HCT116 (cell line): ENCODE results near the gene OPTN.

ENCODE experiments used
- CEBPB ChIP-seq: IDR thresholded peaks from 2 replicates; pipeline ENCODE4 v1.6.1; 2012; ENCODE audit warnings: low read depth
- EZH2 ChIP-seq: fragments of 200-600 bp; sonication (generic); IDR thresholded peaks from 2 replicates; pipeline ENCODE4 v1.6.1; 2017; ENCODE audit warnings: antibody characterized with exemption, mixed run types
- EZH2phosphoT487 ChIP-seq: fragments of 200-600 bp; IDR thresholded peaks from 2 replicates; pipeline ENCODE4 v1.6.1; 2018; ENCODE audit warnings: antibody characterized with exemption, borderline replicate concordance
- POLR2A ChIP-seq: IDR thresholded peaks from 2 replicates; pipeline ENCODE4 v1.7.0; 2011; ENCODE audit warnings: borderline replicate concordance; ENCODE audit not compliant: insufficient read depth, insufficient read length; ENCODE audit errors: extremely low read depth
- TF ChIP-seq, protein P1 (sequence below), 3 experiments: fragments of 200-600 bp in 1 of 3; sonication (generic) in 1 of 3; IDR thresholded peaks in 2 of 3; conservative IDR thresholded peaks in 1 of 3; 2 replicates each; pipeline ENCODE4 v1.5.1; 2012 to 2017; ENCODE audit warnings: low read depth in 2 of 3, low read length in 2 of 3, antibody characterized with exemption in 1 of 3, borderline replicate concordance in 1 of 3, control low read depth in 1 of 3, mild to moderate bottlenecking in 1 of 3, mixed read lengths in 1 of 3, mixed run types in 1 of 3, moderate library complexity in 1 of 3; ENCODE audit not compliant: insufficient read depth in 1 of 3

DNA sequence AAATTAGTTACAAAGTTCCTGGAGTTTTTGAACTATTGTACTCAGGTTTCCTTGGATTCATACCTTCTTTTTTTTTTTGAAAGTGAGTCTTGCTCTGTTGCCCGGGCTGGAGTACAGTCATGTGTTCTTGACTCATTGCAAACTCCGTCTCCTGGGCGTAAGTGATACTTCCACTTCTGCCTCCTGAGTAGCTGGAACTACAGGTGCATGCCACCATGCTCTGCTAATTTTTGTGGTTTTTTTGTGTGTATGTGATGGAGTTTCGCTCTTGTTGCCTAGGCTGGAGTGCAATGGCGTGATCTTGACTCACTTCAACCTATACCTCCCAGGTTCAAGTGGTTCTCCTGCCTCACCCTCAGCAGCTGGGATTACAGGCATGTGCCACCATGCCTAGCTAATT is 83.7 kb downstream of the OPTN start:
- no peak for TF ChIP-seq POLR2A
- TF ChIP-seq CEBPB: no peak
- TF ChIP-seq, protein P1, sequence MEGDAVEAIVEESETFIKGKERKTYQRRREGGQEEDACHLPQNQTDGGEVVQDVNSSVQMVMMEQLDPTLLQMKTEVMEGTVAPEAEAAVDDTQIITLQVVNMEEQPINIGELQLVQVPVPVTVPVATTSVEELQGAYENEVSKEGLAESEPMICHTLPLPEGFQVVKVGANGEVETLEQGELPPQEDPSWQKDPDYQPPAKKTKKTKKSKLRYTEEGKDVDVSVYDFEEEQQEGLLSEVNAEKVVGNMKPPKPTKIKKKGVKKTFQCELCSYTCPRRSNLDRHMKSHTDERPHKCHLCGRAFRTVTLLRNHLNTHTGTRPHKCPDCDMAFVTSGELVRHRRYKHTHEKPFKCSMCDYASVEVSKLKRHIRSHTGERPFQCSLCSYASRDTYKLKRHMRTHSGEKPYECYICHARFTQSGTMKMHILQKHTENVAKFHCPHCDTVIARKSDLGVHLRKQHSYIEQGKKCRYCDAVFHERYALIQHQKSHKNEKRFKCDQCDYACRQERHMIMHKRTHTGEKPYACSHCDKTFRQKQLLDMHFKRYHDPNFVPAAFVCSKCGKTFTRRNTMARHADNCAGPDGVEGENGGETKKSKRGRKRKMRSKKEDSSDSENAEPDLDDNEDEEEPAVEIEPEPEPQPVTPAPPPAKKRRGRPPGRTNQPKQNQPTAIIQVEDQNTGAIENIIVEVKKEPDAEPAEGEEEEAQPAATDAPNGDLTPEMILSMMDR (IDR thresholded peaks at IDR 0.05 in 2 of 3, conservative IDR thresholded peaks at IDR 0.05 in 1 of 3; ENCODE audit: borderline replicate concordance in 1 of 3, insufficient read depth in 1 of 3, low read depth in 2 of 3, low read length in 2 of 3): no peak
- TF ChIP-seq EZH2: no peak
- TF ChIP-seq EZH2phosphoT487: no peak
